SIG-M5 treated with dmso at 0.1 percent for 504 hours (cell line): ENCODE data around the gene PTPN11.
"Not testable (repeated sequence)": the region's sequence is repeated elsewhere in the genome, so short reads cannot be mapped to it uniquely, and the experiment has no call there.

ENCODE experiments used
- DNase-seq: peaks from one replicate; lab custom pipeline; 2025; ENCODE audit not compliant: unreplicated experiment; lab: John Stamatoyannopoulos, UW

PTPN11 gene

GRCh38 chr12:112409064-112409905 lies 9.5 kb upstream of the PTPN11 start, which contains the start of gene RPL6:
Gene RPL6, minus strand, starts transcription at chr12:112409605. Its CDS starts 949 bp downstream, at chr12:112408656.
- peak; percentile 97 for DNase-seq

GRCh38 chr12:112409906-112410244 lies 8.9 kb upstream of the PTPN11 start:
- no peak for DNase-seq

- no peak for DNase-seq
These were observed 4.7 kb upstream of the PTPN11 start for GRCh38 chr12:112413855-112414625.

GRCh38 chr12:112415457-112415856 lies 3.3 kb upstream of the PTPN11 start:
- DNase-seq: not testable (repeated sequence)

- DNase-seq: no peak
These were observed 507 bp upstream of the PTPN11 start for GRCh38 chr12:112418273-112418607.

- DNase-seq: peak; percentile 74
These were observed 768 bp downstream of the PTPN11 start for GRCh38 chr12:112419297-112420133.

GRCh38 chr12:112420740-112421139 lies 2.0 kb downstream of the PTPN11 start:
- DNase-seq: no peak

- no peak for DNase-seq
These were observed 2.6 kb downstream of the PTPN11 start for GRCh38 chr12:112421363-112421762.

- no peak for DNase-seq
These were observed 3.8 kb downstream of the PTPN11 start for GRCh38 chr12:112422531-112422930.

- no peak for DNase-seq
These were observed 5.4 kb downstream of the PTPN11 start for GRCh38 chr12:112424126-112424525.

GRCh38 chr12:112425582-112426382 lies 7.0 kb downstream of the PTPN11 start:
- DNase-seq: no peak

- no peak for DNase-seq
These were observed 9.0 kb downstream of the PTPN11 start for GRCh38 chr12:112427760-112428159.

- DNase-seq: no peak
These were observed 12.2 kb downstream of the PTPN11 start for GRCh38 chr12:112430929-112431328.

GRCh38 chr12:112431965-112432364 lies 13.2 kb downstream of the PTPN11 start:
- DNase-seq: no peak

- DNase-seq: no peak
These were observed 14.8 kb downstream of the PTPN11 start for GRCh38 chr12:112433551-112433950.

GRCh38 chr12:112438645-112439044 lies 19.9 kb downstream of the PTPN11 start:
- not testable (repeated sequence) for DNase-seq

- no peak for DNase-seq
These were observed 21.0 kb downstream of the PTPN11 start for GRCh38 chr12:112439769-112440168.

GRCh38 chr12:112440653-112441052 lies 21.9 kb downstream of the PTPN11 start:
- DNase-seq: not testable (repeated sequence)

GRCh38 chr12:112443916-112444315 lies 25.2 kb downstream of the PTPN11 start:
- no peak for DNase-seq

- no peak for DNase-seq
These were observed 27.4 kb downstream of the PTPN11 start for GRCh38 chr12:112446008-112446725.
